Measurements from ENCODE around the gene DNAJC15.

Gene DNAJC15

DNA sequence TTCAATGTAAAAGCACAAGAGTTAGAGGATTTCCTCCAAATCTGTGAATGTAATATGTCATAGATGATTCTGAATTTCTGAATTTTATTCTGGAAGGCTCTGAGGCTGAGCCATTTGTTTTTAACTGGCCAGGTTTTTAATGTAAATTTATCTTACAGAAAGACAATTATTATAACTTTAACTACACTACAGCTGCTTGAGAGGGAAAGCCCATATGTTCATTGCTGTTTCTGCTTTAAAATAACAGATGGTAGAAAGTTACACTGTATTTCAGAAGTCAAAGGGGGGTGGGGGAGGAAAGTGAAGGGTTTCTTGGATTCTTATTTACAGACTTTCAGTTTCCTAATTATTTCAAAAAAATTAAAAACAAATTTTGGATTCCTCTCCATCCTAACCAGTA lies 62.8 kb downstream of the DNAJC15 start:
- TF ChIP-seq, protein P1, sequence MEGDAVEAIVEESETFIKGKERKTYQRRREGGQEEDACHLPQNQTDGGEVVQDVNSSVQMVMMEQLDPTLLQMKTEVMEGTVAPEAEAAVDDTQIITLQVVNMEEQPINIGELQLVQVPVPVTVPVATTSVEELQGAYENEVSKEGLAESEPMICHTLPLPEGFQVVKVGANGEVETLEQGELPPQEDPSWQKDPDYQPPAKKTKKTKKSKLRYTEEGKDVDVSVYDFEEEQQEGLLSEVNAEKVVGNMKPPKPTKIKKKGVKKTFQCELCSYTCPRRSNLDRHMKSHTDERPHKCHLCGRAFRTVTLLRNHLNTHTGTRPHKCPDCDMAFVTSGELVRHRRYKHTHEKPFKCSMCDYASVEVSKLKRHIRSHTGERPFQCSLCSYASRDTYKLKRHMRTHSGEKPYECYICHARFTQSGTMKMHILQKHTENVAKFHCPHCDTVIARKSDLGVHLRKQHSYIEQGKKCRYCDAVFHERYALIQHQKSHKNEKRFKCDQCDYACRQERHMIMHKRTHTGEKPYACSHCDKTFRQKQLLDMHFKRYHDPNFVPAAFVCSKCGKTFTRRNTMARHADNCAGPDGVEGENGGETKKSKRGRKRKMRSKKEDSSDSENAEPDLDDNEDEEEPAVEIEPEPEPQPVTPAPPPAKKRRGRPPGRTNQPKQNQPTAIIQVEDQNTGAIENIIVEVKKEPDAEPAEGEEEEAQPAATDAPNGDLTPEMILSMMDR (conservative IDR thresholded peaks at IDR 0.05; ENCODE audit: low read depth, low read length), result no peak
- DNase-seq (ENCODE audit: low read depth), result no peak
- H3K4me3 ChIP-seq (ENCODE audit: low read depth, low read length), result no peak overlapping the region

DNA sequence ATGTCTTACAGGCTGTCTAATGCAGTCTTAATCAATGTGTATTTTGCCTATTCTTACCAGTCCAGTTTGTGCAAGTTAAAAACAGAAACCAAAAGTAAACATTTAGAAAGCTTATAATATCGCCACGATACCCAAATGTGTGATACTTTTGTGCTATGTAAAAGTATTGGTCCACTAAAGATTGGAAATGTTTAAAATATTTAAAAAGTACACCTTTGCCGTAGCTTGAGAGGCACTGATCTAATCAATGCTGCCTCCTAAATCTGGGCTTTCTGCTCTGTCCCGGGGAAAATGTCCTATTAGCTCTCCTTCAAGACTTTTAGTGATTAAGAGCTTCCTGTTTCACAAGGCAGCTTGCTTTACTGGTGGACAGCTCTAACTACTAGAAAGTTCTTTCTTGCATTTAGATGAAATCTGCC lies 64.7 kb downstream of the DNAJC15 start:
- DNase-seq (ENCODE audit: low read depth), result peak; percentile 56
- H3K4me3 ChIP-seq (ENCODE audit: low read depth, low read length), result no peak overlapping the region
- TF ChIP-seq, protein P1 (conservative IDR thresholded peaks at IDR 0.05; ENCODE audit: low read depth, low read length), result no peak

DNA sequence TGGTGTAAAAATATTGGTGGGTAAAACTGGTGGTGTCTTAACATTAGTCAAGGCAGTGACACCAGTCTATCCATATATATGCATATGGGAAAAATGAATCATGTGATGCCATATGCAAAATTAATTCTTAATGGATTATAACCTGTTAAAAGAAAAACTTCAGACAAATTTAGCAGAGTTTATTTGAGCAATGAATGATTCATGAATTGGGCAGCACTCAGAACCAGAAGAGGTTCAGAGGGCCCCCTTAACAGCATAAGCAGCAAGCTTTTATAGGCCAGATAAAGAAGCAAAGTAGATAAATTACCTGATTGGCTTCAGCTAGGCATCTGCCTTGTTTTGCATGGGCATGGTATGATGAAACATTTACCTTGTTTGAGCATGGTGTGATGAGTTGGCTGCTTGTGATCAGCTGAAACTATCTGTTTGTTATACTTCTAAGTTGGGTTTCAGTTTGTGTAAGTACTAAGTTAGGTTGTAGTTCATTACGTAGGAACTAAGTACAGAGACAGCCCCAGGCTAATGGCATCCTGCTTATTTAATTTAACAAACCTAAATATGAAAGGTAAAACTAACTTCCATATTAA lies 66.6 kb downstream of the DNAJC15 start:
- H3K4me3 ChIP-seq (ENCODE audit: low read depth, low read length), result no peak overlapping the region
- TF ChIP-seq, protein P1 (conservative IDR thresholded peaks at IDR 0.05; ENCODE audit: low read depth, low read length), result no peak
- DNase-seq (ENCODE audit: low read depth), result no peak

DNA sequence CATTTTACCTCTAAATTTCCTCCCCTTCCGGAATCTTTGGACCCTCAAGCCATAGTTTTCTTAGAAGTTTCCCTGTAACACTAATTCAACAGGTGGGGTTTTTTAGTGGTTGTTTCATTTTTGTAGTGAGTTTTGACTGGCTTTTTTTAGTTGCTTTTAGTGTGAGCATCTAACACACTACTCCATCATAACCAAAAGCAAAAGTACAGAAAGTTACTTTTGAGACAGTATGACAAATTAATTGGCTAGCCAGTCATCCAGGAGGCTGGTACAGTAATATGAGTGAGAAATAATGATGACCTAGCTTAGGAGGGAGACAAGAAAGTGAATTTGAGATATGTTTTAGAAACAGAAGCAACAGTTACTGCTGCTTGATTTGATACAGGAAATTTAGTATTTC lies 71.5 kb downstream of the DNAJC15 start:
- H3K4me3 ChIP-seq (ENCODE audit: low read depth, low read length), result no peak overlapping the region
- TF ChIP-seq, protein P1 (conservative IDR thresholded peaks at IDR 0.05; ENCODE audit: low read depth, low read length), result no peak
- DNase-seq (ENCODE audit: low read depth), result no peak

DNA sequence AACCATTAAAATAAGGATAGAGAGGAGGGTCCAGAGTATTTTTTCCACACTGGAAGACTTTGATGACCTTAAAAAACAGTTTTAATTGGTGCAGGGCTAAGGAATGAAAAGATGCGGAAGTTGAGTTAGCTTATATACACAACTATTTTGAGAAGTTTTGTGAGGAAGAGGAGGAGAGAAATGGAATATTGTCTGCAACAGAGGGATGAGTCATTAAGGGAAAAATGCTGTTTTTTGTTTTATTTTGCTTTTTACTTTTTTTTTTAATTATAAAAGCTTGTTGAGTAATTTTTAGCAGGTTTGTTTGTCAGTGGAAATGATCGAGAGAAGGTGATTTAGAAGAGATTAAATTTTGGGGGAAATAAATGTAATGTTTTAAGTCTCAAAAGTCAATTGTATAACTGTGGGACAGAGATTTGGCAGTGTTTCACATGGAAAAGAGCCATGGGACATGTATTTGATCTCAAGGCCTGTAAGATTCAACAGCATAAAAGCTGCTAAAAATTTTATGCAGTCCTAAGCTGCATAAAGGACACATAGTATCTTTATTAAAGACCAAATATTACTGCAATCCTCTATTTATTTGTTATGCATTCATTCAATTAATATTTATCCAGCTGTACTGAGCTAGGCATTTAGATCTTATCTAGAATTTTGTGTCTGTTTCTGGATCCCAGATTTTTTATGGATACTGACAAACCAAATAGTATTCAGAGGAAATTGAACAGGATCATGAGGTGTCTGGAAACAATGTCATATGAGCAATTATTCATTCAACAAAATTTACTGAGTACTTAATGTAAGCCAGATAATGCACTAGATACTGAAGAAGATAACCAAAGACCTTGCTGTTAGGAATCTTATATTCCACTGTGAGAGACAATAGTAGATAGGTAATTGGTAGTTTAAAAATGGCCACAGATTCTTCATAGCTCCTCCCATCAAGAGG lies 72.7 kb downstream of the DNAJC15 start:
- TF ChIP-seq, protein P1 (conservative IDR thresholded peaks at IDR 0.05; ENCODE audit: low read depth, low read length), result no peak
- no peak for DNase-seq (ENCODE audit: low read depth)
- no peak overlapping the region for H3K4me3 ChIP-seq (ENCODE audit: low read depth, low read length)

DNA sequence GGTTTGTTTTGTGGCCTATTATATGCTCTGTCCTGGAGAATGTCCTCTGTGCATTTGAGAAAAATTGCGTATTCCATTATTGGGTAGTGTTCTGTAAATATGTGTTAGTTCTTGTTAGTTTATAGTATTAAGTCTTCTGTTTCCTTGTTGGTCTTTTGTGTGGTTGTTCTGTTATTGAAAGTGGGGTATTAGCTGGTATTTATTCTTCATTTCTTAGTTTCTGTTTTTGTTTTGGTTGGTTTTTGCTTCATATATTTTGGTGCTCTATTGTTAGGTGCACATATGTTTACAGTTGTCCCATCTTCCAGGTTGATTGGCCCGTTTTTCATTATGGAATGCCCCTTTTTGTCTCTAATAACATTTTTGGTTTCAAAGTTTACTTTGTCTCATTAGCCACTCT lies 77.3 kb downstream of the DNAJC15 start:
- TF ChIP-seq, protein P1 (conservative IDR thresholded peaks at IDR 0.05; ENCODE audit: low read depth, low read length), result no peak
- no peak for DNase-seq (ENCODE audit: low read depth)
- no peak overlapping the region for H3K4me3 ChIP-seq (ENCODE audit: low read depth, low read length)

Data from choroid plexus epithelial cell (primary cell).